OCI-LY1 (cell line): ENCODE results near the gene ACTR3.

Experiments used
- H2AFZ ChIP-seq: fragments of 200-600 bp; sonication (generic), shearing (Covaris generic); 2 replicates; pipeline ENCODE4 v1.6.0; 2014; ENCODE audit warnings: antibody characterized with exemption, mild to moderate bottlenecking, low read length
- H3F3A ChIP-seq: fragments of 200-600 bp; sonication (generic), shearing (Covaris generic); 2 replicates; pipeline ENCODE4 v1.6.0; 2014; ENCODE audit warnings: mild to moderate bottlenecking, antibody characterized with exemption, low read length, moderate library complexity; ENCODE audit not compliant: insufficient read depth
- H3K27ac ChIP-seq: fragments of 200-600 bp; sonication (generic); 2 replicates; pipeline ENCODE4 v1.5.1; 2014; ENCODE audit warnings: low read length, mixed run types, mild to moderate bottlenecking, low read depth; ENCODE audit not compliant: poor library complexity, severe bottlenecking
- H3K27me3 ChIP-seq: fragments of 200-600 bp; sonication (generic); 2 replicates; pipeline ENCODE4 v1.6.0; 2014; ENCODE audit warnings: antibody characterized with exemption, mild to moderate bottlenecking, low read length, moderate library complexity; ENCODE audit not compliant: insufficient read depth
- H3K36me3 ChIP-seq: fragments of 200-600 bp; sonication (generic); 2 replicates; pipeline ENCODE4 v1.6.1; 2014; ENCODE audit warnings: mild to moderate bottlenecking, antibody characterized with exemption, low read length, moderate library complexity, mixed read lengths; ENCODE audit not compliant: insufficient read depth
- H3K4me1 ChIP-seq: fragments of 200-600 bp; sonication (generic); 2 replicates; pipeline ENCODE4 v1.5.1; 2014; ENCODE audit warnings: mild to moderate bottlenecking, low read length, moderate library complexity; ENCODE audit not compliant: insufficient read depth, severe bottlenecking
- H3K4me2 ChIP-seq: fragments of 200-600 bp; sonication (generic), shearing (Covaris generic); 2 replicates; pipeline ENCODE4 v1.6.1; 2014; ENCODE audit warnings: low read length
- H3K4me3 ChIP-seq: fragments of 200-600 bp; sonication (generic); 2 replicates; pipeline ENCODE4 v1.5.1; 2014; ENCODE audit warnings: low read length, low read depth, mild to moderate bottlenecking, mixed read lengths; ENCODE audit not compliant: poor library complexity, severe bottlenecking
- H3K79me2 ChIP-seq: fragments of 200-600 bp; shearing (Covaris generic); 2 replicates; pipeline ENCODE4 v1.6.1; 2016; ENCODE audit warnings: mixed run types, low read length, mixed read lengths; ENCODE audit not compliant: insufficient read depth
- H3K9ac ChIP-seq: fragments of 200-600 bp; sonication (generic), shearing (Covaris generic); 2 replicates; pipeline ENCODE4 v1.6.1; 2014; ENCODE audit warnings: mild to moderate bottlenecking, low read length, mixed read lengths
- H3K9me2 ChIP-seq: fragments of 200-600 bp; sonication (generic), shearing (Covaris generic); 2 replicates; pipeline ENCODE4 v1.6.1; 2014; ENCODE audit warnings: low read depth, mild to moderate bottlenecking, low read length, mixed read lengths
- H3K9me3 ChIP-seq: fragments of 200-600 bp; shearing (Covaris generic); 2 replicates; pipeline ENCODE4 v1.6.1; 2014; ENCODE audit warnings: low read length, mixed read lengths
- H4K20me1 ChIP-seq: fragments of 200-600 bp; sonication (generic), shearing (Covaris generic); 2 replicates; pipeline ENCODE4 v1.6.0; 2016; ENCODE audit warnings: mild to moderate bottlenecking, low read length; ENCODE audit not compliant: insufficient read depth
- EZH2 ChIP-seq: fragments of 200-600 bp; sonication (generic), shearing (Covaris generic); IDR thresholded peaks from 2 replicates; pipeline ENCODE4 v1.8.0; 2017; ENCODE audit warnings: borderline replicate concordance, mixed run types, mild to moderate bottlenecking, antibody characterized with exemption, low read length, moderate library complexity, mixed read lengths
- TF ChIP-seq, protein P1 (sequence below): fragments of 200-600 bp; sonication (generic), shearing (Covaris generic); IDR thresholded peaks from 2 replicates; pipeline ENCODE4 v1.5.1; 2017; ENCODE audit warnings: mild to moderate bottlenecking, antibody characterized with exemption, low read length, moderate library complexity, mixed read lengths

Gene ACTR3

DNA sequence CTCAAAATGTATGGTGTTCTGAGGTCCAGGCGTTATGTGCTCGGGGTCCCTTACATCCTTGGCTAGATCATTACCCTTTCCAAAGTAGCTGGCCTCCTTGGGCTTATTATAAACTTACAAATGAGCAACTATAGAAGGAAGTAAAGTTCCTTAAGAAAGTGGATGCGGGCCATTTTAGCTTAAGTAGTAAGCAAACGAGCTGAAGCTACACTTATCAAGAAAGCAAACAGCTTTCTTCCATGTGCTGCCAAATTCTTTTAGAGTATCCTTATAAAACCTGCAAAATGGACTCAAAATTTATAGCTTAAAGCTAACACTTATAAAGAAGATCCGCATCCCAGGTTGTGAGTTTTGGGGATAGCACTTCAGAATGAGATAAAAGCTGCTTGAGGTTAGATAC is 75.3 kb downstream of the ACTR3 start:
- H3K4me2 ChIP-seq, result no peak overlapping the region
- no peaks in the 10 kb centered on the region for H3K9me2 ChIP-seq
- no peak overlapping the region for H3K27ac ChIP-seq
- no peaks in the 10 kb centered on the region for H3K9me3 ChIP-seq
- H3K4me3 ChIP-seq, result no peak overlapping the region
- H4K20me1 ChIP-seq, result no peaks in the 10 kb centered on the region
- H2AFZ ChIP-seq, result no peak overlapping the region
- H3K9ac ChIP-seq, result no peak overlapping the region
- no peaks in the 10 kb centered on the region for H3K27me3 ChIP-seq
- peaks cover 12% of the 10 kb centered on the region for H3K4me1 ChIP-seq
- TF ChIP-seq, protein P1, sequence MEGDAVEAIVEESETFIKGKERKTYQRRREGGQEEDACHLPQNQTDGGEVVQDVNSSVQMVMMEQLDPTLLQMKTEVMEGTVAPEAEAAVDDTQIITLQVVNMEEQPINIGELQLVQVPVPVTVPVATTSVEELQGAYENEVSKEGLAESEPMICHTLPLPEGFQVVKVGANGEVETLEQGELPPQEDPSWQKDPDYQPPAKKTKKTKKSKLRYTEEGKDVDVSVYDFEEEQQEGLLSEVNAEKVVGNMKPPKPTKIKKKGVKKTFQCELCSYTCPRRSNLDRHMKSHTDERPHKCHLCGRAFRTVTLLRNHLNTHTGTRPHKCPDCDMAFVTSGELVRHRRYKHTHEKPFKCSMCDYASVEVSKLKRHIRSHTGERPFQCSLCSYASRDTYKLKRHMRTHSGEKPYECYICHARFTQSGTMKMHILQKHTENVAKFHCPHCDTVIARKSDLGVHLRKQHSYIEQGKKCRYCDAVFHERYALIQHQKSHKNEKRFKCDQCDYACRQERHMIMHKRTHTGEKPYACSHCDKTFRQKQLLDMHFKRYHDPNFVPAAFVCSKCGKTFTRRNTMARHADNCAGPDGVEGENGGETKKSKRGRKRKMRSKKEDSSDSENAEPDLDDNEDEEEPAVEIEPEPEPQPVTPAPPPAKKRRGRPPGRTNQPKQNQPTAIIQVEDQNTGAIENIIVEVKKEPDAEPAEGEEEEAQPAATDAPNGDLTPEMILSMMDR, result no peak
- TF ChIP-seq EZH2, result no peak
- 0 out of 2 replicates have a peak, but pooled peaks cover 4% of the 10 kb centered on the region for H3F3A ChIP-seq
- no peaks in the 10 kb centered on the region for H3K79me2 ChIP-seq
- peaks cover 17% of the 10 kb centered on the region for H3K36me3 ChIP-seq

DNA sequence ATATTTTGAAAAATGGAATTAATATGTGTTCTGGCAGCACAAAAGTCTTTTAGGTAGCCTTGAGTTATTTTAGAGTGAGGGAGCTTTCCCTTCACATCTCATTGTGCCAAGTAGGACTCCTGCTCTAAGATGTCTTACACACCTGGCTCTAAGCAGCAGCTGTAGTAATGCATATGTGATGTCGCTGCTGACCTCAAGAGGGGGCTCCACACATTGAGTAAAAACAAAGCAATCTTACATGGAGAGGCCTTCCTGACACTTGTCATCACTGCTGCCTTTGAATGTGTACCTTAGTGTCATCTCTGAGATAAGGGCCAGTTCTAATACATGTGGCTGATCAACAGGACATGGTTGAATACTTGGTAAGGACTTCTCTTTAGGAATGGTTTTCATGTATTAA is 75.8 kb downstream of the ACTR3 start:
- H3K79me2 ChIP-seq, result no peaks in the 10 kb centered on the region
- no peak overlapping the region for H3K9ac ChIP-seq
- H4K20me1 ChIP-seq, result no peaks in the 10 kb centered on the region
- H2AFZ ChIP-seq, result no peak overlapping the region
- H3K27ac ChIP-seq, result no peak overlapping the region
- no peaks in the 10 kb centered on the region for H3K27me3 ChIP-seq
- no peak overlapping the region for H3K4me3 ChIP-seq
- no peak overlapping the region for H3K4me2 ChIP-seq
- H3K9me3 ChIP-seq, result no peaks in the 10 kb centered on the region
- peaks cover 12% of the 10 kb centered on the region for H3K4me1 ChIP-seq
- no peaks in the 10 kb centered on the region for H3K9me2 ChIP-seq
- peaks cover 15% of the 10 kb centered on the region for H3K36me3 ChIP-seq
- H3F3A ChIP-seq, result 0 out of 2 replicates have a peak, but pooled peaks cover 3% of the 10 kb centered on the region
- TF ChIP-seq EZH2, result no peak
- TF ChIP-seq, protein P1, result peak; percentile 68

DNA sequence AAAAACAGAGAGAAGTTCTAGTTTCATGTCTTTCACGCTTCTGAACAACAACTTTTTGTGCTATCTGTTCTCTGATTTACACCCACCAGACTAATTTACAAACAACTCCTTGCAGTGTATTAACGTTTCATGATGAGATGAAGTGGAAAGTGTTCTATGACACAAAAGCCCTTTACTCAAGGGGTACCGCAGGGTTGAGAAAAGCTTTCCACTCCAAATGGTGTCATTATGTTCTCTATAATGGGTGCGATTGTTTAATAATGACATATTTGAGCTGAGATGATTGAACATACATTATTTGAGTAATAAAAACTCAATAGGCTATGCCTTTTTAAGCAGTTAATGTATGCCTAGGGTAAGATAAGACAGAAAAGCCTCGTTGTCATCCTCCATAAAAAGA is 76.3 kb downstream of the ACTR3 start:
- Histone ChIP-seq H3K9me2 (no peaks in the 10 kb centered on the region), H3K9ac (no peak overlapping the region), H3K9me3 (no peaks in the 10 kb centered on the region), H3K27me3 (no peaks in the 10 kb centered on the region), H2AFZ (no peak overlapping the region), H3K36me3 (peaks cover 10% of the 10 kb centered on the region), H3K4me2 (no peak overlapping the region), H3K27ac (no peak overlapping the region), H3K79me2 (no peaks in the 10 kb centered on the region), H4K20me1 (no peaks in the 10 kb centered on the region), H3K4me1 (peaks cover 12% of the 10 kb centered on the region), H3K4me3 (no peak overlapping the region), H3F3A (no peaks in the 10 kb centered on the region)
- TF ChIP-seq EZH2, result no peak
- TF ChIP-seq, protein P1, result no peak
